ENCODE measurements around the gene MTCL1. TPM values are rescaled to one million over a fixed set of nuclear protein-coding genes. Genes with fewer than 3 reads are reported as not detected.

The MTCL1 gene
- total RNA-seq, 2 donors from 2014 or later, result 11.2 to 73.1 TPM

- H3K27ac ChIP-seq, result no peak overlapping the region
- H3K4me1 ChIP-seq (replicated peaks), result no peaks in the 10 kb centered on the region
- TF ChIP-seq CTCF (IDR thresholded peaks at IDR 0.05), result no peak
- no peak for TF ChIP-seq POLR2A (IDR thresholded peaks at IDR 0.05)
- no peak for TF ChIP-seq POLR2AphosphoS5 (IDR thresholded peaks at IDR 0.05)
- DNase-seq (ENCODE audit: low spot score), result no peak
- H3K27me3 ChIP-seq (replicated peaks; ENCODE audit: insufficient read depth), result no peaks in the 10 kb centered on the region
- H3K36me3 ChIP-seq, result no peaks in the 10 kb centered on the region
- intact Hi-C loops (cut with DNase I), result no loop called here
- H3K9me3 ChIP-seq, result no peaks in the 10 kb centered on the region
- WGBS, result 82% methylated on average over 1 of the region's 1 CpG
- no peak overlapping the region for H3K4me3 ChIP-seq
Observed at GRCh38 chr18:8821531-8821930, 116.2 kb downstream of the MTCL1 start.

- H3K9me3 ChIP-seq, result no peaks in the 10 kb centered on the region
- DNase-seq (ENCODE audit: low spot score), result no peak
- no peaks in the 10 kb centered on the region for H3K27me3 ChIP-seq (replicated peaks; ENCODE audit: insufficient read depth)
- H3K4me1 ChIP-seq (replicated peaks), result no peaks in the 10 kb centered on the region
- no peaks in the 10 kb centered on the region for H3K36me3 ChIP-seq
- 87% methylated on average over 10 of the region's 10 CpGs for WGBS
- intact Hi-C loops (cut with DNase I), result no loop called here
- H3K4me3 ChIP-seq, result no peak overlapping the region
- no peak overlapping the region for H3K27ac ChIP-seq
- TF ChIP-seq POLR2A (IDR thresholded peaks at IDR 0.05) (no peak), POLR2AphosphoS5 (IDR thresholded peaks at IDR 0.05) (no peak), CTCF (IDR thresholded peaks at IDR 0.05) (no peak)
Observed at GRCh38 chr18:8822643-8823042, 117.3 kb downstream of the MTCL1 start.

GRCh38 chr18:8823530-8823929 lies 118.2 kb downstream of the MTCL1 start:
- Histone ChIP-seq H3K4me1 (replicated peaks) (no peaks in the 10 kb centered on the region), H3K4me3 (no peak overlapping the region), H3K27me3 (replicated peaks; ENCODE audit: insufficient read depth) (no peaks in the 10 kb centered on the region), H3K27ac (no peak overlapping the region), H3K36me3 (no peaks in the 10 kb centered on the region), H3K9me3 (no peaks in the 10 kb centered on the region)
- no peak for DNase-seq (ENCODE audit: low spot score)
- intact Hi-C loops (cut with DNase I), result no loop called here
- no peak for TF ChIP-seq CTCF (IDR thresholded peaks at IDR 0.05)
- 82% methylated on average over 6 of the region's 6 CpGs for WGBS

- Histone ChIP-seq H3K27me3 (replicated peaks; ENCODE audit: insufficient read depth) (no peaks in the 10 kb centered on the region), H3K36me3 (no peaks in the 10 kb centered on the region), H3K27ac (no peak overlapping the region), H3K9me3 (no peaks in the 10 kb centered on the region), H3K4me3 (no peak overlapping the region), H3K4me1 (replicated peaks) (no peaks in the 10 kb centered on the region)
- DNase-seq (ENCODE audit: low spot score), result no peak
- TF ChIP-seq POLR2AphosphoS5 (IDR thresholded peaks at IDR 0.05) (no peak), CTCF (IDR thresholded peaks at IDR 0.05) (no peak), POLR2A (IDR thresholded peaks at IDR 0.05) (no peak)
- 95% methylated on average over 20 of the region's 20 CpGs for WGBS
- intact Hi-C loops (cut with DNase I), result no loop called here
Observed at GRCh38 chr18:8824846-8825245, 119.5 kb downstream of the MTCL1 start.

GRCh38 chr18:8825273-8825672 lies 119.9 kb downstream of the MTCL1 start:
- Histone ChIP-seq H3K27ac (no peak overlapping the region), H3K4me1 (replicated peaks) (no peaks in the 10 kb centered on the region), H3K9me3 (no peaks in the 10 kb centered on the region), H3K36me3 (no peaks in the 10 kb centered on the region), H3K27me3 (replicated peaks; ENCODE audit: insufficient read depth) (no peaks in the 10 kb centered on the region), H3K4me3 (no peak overlapping the region)
- TF ChIP-seq CTCF (IDR thresholded peaks at IDR 0.05), result no peak
- no peak for TF ChIP-seq POLR2A (IDR thresholded peaks at IDR 0.05)
- no peak for TF ChIP-seq POLR2AphosphoS5 (IDR thresholded peaks at IDR 0.05)
- intact Hi-C loops (cut with DNase I), result no loop called here
- 94% methylated on average over 13 of the region's 13 CpGs for WGBS
- DNase-seq (ENCODE audit: low spot score), result no peak
